GM18909 (cell line): ENCODE measurements around the gene IMMT.
A peak's percentile ranks its signal among the peaks of the same experiment; 100 is the strongest.
"Not testable (repeated sequence)": the region's sequence is repeated elsewhere in the genome, so short reads cannot be mapped to it uniquely, and the experiment has no call there.

Source experiments
- ATAC-seq: cut with Tn5 transposase; IDR thresholded peaks from one replicate; pipeline ENCODE4 v1.9.1; 2021; ENCODE audit warnings: mild to moderate bottlenecking; ENCODE audit not compliant: unreplicated experiment, poor library complexity

The IMMT gene

GRCh38 chr2:86202336-86202692 is 7.1 kb upstream of the IMMT start:
- ATAC-seq, result no peak

GRCh38 chr2:86201671-86202335 is 6.5 kb upstream of the IMMT start:
- ATAC-seq, result no peak

GRCh38 chr2:86200564-86200963 is 5.3 kb upstream of the IMMT start:
- ATAC-seq, result not testable (repeated sequence)

GRCh38 chr2:86199834-86200177 is 4.5 kb upstream of the IMMT start:
- ATAC-seq, result no peak

- no peak for ATAC-seq
Measured at GRCh38 chr2:86195808-86196387, 636 bp upstream of the IMMT start.

- ATAC-seq, result no peak
Measured at GRCh38 chr2:86194751-86195054, 559 bp downstream of the IMMT start.

GRCh38 chr2:86193901-86194567 is 1.2 kb downstream of the IMMT start:
- no peak for ATAC-seq

- no peak for ATAC-seq
Measured at GRCh38 chr2:86189782-86190416, 5.4 kb downstream of the IMMT start.

GRCh38 chr2:86186431-86186830 is 8.8 kb downstream of the IMMT start:
- peak; percentile 40 for ATAC-seq

- peak; percentile 33 for ATAC-seq
Measured at GRCh38 chr2:86185517-86186212, 9.6 kb downstream of the IMMT start.

- no peak for ATAC-seq
Measured at GRCh38 chr2:86176597-86176996, 18.7 kb downstream of the IMMT start.

- ATAC-seq, result no peak
Measured at GRCh38 chr2:86175828-86176227, 19.4 kb downstream of the IMMT start.

- ATAC-seq, result no peak
Measured at GRCh38 chr2:86174445-86174844, 20.8 kb downstream of the IMMT start.

GRCh38 chr2:86172610-86173009 is 22.7 kb downstream of the IMMT start:
- ATAC-seq, result no peak

- no peak for ATAC-seq
Measured at GRCh38 chr2:86171295-86171694, 24.0 kb downstream of the IMMT start.

GRCh38 chr2:86170449-86170848 is 24.8 kb downstream of the IMMT start:
- no peak for ATAC-seq

- ATAC-seq, result no peak
Measured at GRCh38 chr2:86160156-86160952, 34.9 kb downstream of the IMMT start.

- ATAC-seq, result no peak
Measured at GRCh38 chr2:86158286-86158685, 37.0 kb downstream of the IMMT start.

- no peak for ATAC-seq
Measured at GRCh38 chr2:86157009-86157556, 38.2 kb downstream of the IMMT start.

GRCh38 chr2:86150502-86150901 is 44.8 kb downstream of the IMMT start:
- ATAC-seq, result no peak
